ENCODE results near the gene BNIPL.

The BNIPL gene

DNA sequence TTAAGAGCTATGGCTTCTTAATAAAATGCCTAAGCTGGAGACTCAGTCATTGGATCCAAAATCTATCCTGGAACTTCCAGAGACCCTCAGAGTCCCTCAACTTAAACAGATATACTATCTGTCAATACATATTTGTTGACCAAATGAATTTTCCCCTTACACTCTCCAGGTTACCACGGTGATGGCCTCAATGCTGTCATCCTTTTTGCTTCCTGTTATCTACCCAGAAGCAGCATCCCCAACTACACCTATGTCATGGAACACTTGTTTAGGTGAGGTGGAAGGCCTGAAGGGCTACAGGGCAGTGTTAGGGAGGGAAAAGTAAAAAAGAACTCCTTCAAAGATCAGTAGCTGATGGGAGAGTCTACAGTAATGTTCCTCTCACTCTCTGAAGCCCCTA lies 6.8 kb downstream of the BNIPL start:
- H3K14ac ChIP-seq (ENCODE audit: low read length in 2 of 2) = no peak overlapping the region
- H3K9ac ChIP-seq (ENCODE audit: low read length) = no peak overlapping the region
- 100% methylated on average over 1 of the region's 1 CpG for WGBS
- H2AK5ac ChIP-seq (ENCODE audit: low read length, severe bottlenecking) = no peak overlapping the region
- no peak overlapping the region for H2BK5ac ChIP-seq (ENCODE audit: low read depth, low read length, poor library complexity, severe bottlenecking)
- H3K9me3 ChIP-seq (ENCODE audit: control insufficient read depth, low read length) = no peaks in the 10 kb centered on the region
- no peaks in the 10 kb centered on the region for H3K27me3 ChIP-seq (ENCODE audit: control insufficient read depth in 1 of 2, insufficient read depth in 1 of 2, low read length in 2 of 2)
- no peak overlapping the region for H3K23ac ChIP-seq (ENCODE audit: low read length in 2 of 2)
- no peak overlapping the region for H2BK120ac ChIP-seq (ENCODE audit: low read depth, low read length)
- no peak overlapping the region for H2BK15ac ChIP-seq (ENCODE audit: low read depth, poor library complexity, severe bottlenecking)
- H2AFZ ChIP-seq (ENCODE audit: low read depth, low read length) = no peak overlapping the region
- no peaks in the 10 kb centered on the region for H3K79me1 ChIP-seq (replicated peaks; ENCODE audit: low read length, poor library complexity, severe bottlenecking)
- no peak overlapping the region for H3K4me2 ChIP-seq (ENCODE audit: low read length, poor library complexity, severe bottlenecking)
- no peak overlapping the region for H3K27ac ChIP-seq (ENCODE audit: low read length, poor library complexity, severe bottlenecking)
- no peak overlapping the region for H4K91ac ChIP-seq (ENCODE audit: low read length)
- no peak overlapping the region for H3K4ac ChIP-seq (ENCODE audit: low read depth in 1 of 2, low read length in 2 of 2)
- peaks cover 0 to 4% of the 10 kb centered on the region in 2 experiments for H3K36me3 ChIP-seq (ENCODE audit: control insufficient read depth in 1 of 2, insufficient read depth in 2 of 2, low read depth in 1 of 2, low read length in 2 of 2)
- H3K4me3 ChIP-seq (ENCODE audit: insufficient read depth in 1 of 2, low read depth in 1 of 2, low read length in 2 of 2) = no peak overlapping the region
- peaks cover under 1% of the 10 kb centered on the region for H3K4me1 ChIP-seq (ENCODE audit: control insufficient read depth, insufficient read depth, low read depth, low read length)
- no peak overlapping the region for H2BK12ac ChIP-seq (ENCODE audit: low read length in 2 of 2)
- no peak overlapping the region for H3K18ac ChIP-seq (ENCODE audit: low read depth in 1 of 2, low read length in 2 of 2)
- no peak overlapping the region for H4K8ac ChIP-seq (ENCODE audit: low read length)
- no peak for DNase-seq

DNA sequence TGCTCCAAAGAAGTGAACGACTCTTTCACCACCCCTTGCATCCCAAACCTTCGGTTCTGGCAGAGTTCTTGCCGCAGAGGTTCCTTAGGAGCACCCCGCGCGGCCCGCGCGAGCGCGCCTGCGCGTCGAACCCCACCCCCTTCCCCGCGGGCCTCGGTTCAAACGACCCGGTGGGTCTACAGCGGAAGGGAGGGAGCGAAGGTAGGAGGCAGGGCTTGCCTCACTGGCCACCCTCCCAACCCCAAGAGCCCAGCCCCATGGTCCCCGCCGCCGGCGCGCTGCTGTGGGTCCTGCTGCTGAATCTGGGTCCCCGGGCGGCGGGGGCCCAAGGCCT lies 11.2 kb downstream of the BNIPL start, which contains the start of gene C1orf56:
C1orf56 (plus strand) TSS at position 161 of the 334 bp plus-strand sequence; CDS start at position 258, 97 bp downstream.
- Histone ChIP-seq H3K9me3 (ENCODE audit: control insufficient read depth, low read length) (no peaks in the 10 kb centered on the region), H3K36me3 (ENCODE audit: control insufficient read depth in 1 of 2, insufficient read depth in 2 of 2, low read depth in 1 of 2, low read length in 2 of 2) (peaks cover 4 to 28% of the 10 kb centered on the region in 2 experiments), H2BK120ac (ENCODE audit: low read depth, low read length) (peak within 1 kb of the TSS; percentile 12), H4K8ac (ENCODE audit: low read length) (peak within 1 kb of the TSS; percentile 66), H3K27me3 (ENCODE audit: control insufficient read depth in 1 of 2, insufficient read depth in 1 of 2, low read length in 2 of 2) (no peaks in the 10 kb centered on the region), H2BK5ac (ENCODE audit: low read depth, low read length, poor library complexity, severe bottlenecking) (peak within 1 kb of the TSS; percentile 34), H3K9ac (ENCODE audit: low read length) (peak within 1 kb of the TSS; percentile 88), H3K4me1 (ENCODE audit: control insufficient read depth, insufficient read depth, low read depth, low read length) (peaks cover 8% of the 10 kb centered on the region), H3K27ac (ENCODE audit: low read length, poor library complexity, severe bottlenecking) (peak within 1 kb of the TSS; percentile 84), H2AFZ (ENCODE audit: low read depth, low read length) (peak within 1 kb of the TSS; percentile 84), H3K18ac (ENCODE audit: low read depth in 1 of 2, low read length in 2 of 2) (peak within 1 kb of the TSS; percentile 85 to 100), H3K4ac (ENCODE audit: low read depth in 1 of 2, low read length in 2 of 2) (peak within 1 kb of the TSS; percentile 88 to 91), H4K91ac (ENCODE audit: low read length) (peak within 1 kb of the TSS; percentile 84), H3K79me1 (replicated peaks; ENCODE audit: low read length, poor library complexity, severe bottlenecking) (no peaks in the 10 kb centered on the region), H2AK5ac (ENCODE audit: low read length, severe bottlenecking) (no peak within 1 kb of the TSS), H2BK15ac (ENCODE audit: low read depth, poor library complexity, severe bottlenecking) (peak within 1 kb of the TSS; percentile 15), H3K4me3 (ENCODE audit: insufficient read depth in 1 of 2, low read depth in 1 of 2, low read length in 2 of 2) (peak within 1 kb of the TSS; percentile 69 to 83), H3K23ac (ENCODE audit: low read length in 2 of 2) (peak within 1 kb of the TSS in 1 of 2 experiments; percentile 91), H3K14ac (ENCODE audit: low read length in 2 of 2) (peak within 1 kb of the TSS in 1 of 2 experiments; percentile 93), H3K4me2 (ENCODE audit: low read length, poor library complexity, severe bottlenecking) (peak within 1 kb of the TSS; percentile 90), H2BK12ac (ENCODE audit: low read length in 2 of 2) (peak within 1 kb of the TSS in 1 of 2 experiments; percentile 66)
- peak; percentile 75 for DNase-seq
- WGBS = 2% methylated on average over 15 of the region's 29 CpGs

DNA sequence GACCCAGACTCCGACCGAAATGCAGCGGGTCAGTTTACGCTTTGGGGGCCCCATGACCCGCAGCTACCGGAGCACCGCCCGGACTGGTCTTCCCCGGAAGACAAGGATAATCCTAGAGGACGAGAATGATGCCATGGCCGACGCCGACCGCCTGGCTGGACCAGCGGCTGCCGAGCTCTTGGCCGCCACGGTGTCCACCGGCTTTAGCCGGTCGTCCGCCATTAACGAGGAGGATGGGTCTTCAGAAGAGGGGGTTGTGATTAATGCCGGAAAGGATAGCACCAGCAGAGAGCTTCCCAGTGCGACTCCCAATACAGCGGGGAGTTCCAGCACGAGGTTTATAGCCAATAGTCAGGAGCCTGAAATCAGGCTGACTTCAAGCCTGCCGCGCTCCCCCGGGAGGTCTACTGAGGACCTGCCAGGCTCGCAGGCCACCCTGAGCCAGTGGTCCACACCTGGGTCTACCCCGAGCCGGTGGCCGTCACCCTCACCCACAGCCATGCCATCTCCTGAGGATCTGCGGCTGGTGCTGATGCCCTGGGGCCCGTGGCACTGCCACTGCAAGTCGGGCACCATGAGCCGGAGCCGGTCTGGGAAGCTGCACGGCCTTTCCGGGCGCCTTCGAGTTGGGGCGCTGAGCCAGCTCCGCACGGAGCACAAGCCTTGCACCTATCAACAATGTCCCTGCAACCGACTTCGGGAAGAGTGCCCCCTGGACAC lies 11.7 kb downstream of the BNIPL start:
- Histone ChIP-seq H2AFZ (ENCODE audit: low read depth, low read length) (peak overlapping the region; percentile 84), H3K4me2 (ENCODE audit: low read length, poor library complexity, severe bottlenecking) (peak overlapping the region; percentile 90), H3K79me1 (replicated peaks; ENCODE audit: low read length, poor library complexity, severe bottlenecking) (peaks cover 2% of the 10 kb centered on the region), H3K23ac (ENCODE audit: low read length in 2 of 2) (peak overlapping the region in 1 of 2 experiments; percentile 91), H2BK5ac (ENCODE audit: low read depth, low read length, poor library complexity, severe bottlenecking) (peak overlapping the region; percentile 34), H3K14ac (ENCODE audit: low read length in 2 of 2) (peak overlapping the region in 1 of 2 experiments; percentile 93), H2AK5ac (ENCODE audit: low read length, severe bottlenecking) (no peak overlapping the region), H3K4ac (ENCODE audit: low read depth in 1 of 2, low read length in 2 of 2) (peak overlapping the region; percentile 88 to 91), H3K36me3 (ENCODE audit: control insufficient read depth in 1 of 2, insufficient read depth in 2 of 2, low read depth in 1 of 2, low read length in 2 of 2) (peaks cover 9 to 33% of the 10 kb centered on the region in 2 experiments), H3K9ac (ENCODE audit: low read length) (peak overlapping the region; percentile 88), H2BK12ac (ENCODE audit: low read length in 2 of 2) (peak overlapping the region in 1 of 2 experiments; percentile 66), H3K9me3 (ENCODE audit: control insufficient read depth, low read length) (no peaks in the 10 kb centered on the region), H4K8ac (ENCODE audit: low read length) (peak overlapping the region; percentile 66), H3K18ac (ENCODE audit: low read depth in 1 of 2, low read length in 2 of 2) (peak overlapping the region; percentile 85 to 100), H2BK120ac (ENCODE audit: low read depth, low read length) (peak overlapping the region; percentile 12), H2BK15ac (ENCODE audit: low read depth, poor library complexity, severe bottlenecking) (peak overlapping the region; percentile 15), H3K4me3 (ENCODE audit: insufficient read depth in 1 of 2, low read depth in 1 of 2, low read length in 2 of 2) (peak overlapping the region; percentile 69 to 83), H3K27ac (ENCODE audit: low read length, poor library complexity, severe bottlenecking) (peak overlapping the region; percentile 84), H3K27me3 (ENCODE audit: control insufficient read depth in 1 of 2, insufficient read depth in 1 of 2, low read length in 2 of 2) (no peaks in the 10 kb centered on the region), H4K91ac (ENCODE audit: low read length) (peak overlapping the region; percentile 84), H3K4me1 (ENCODE audit: control insufficient read depth, insufficient read depth, low read depth, low read length) (peaks cover 8% of the 10 kb centered on the region)
- DNase-seq = peak; percentile 77
- 3% methylated on average over 48 of the region's 48 CpGs for WGBS

DNA sequence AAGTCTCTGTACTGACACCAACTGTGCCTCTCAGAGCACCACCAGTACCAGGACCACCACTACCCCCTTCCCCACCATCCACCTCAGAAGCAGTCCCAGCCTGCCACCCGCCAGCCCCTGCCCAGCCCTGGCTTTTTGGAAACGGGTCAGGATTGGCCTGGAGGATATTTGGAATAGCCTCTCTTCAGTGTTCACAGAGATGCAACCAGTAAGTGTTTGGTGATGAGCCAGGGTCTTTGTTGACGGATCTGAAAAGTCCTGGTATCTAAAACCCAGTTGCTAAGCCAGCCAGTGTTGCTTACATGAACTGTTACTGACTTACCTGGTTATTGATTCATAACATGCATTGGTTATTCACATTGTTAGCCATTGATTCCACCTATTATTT lies 12.3 kb downstream of the BNIPL start:
- Histone ChIP-seq H3K4ac (ENCODE audit: low read depth in 1 of 2, low read length in 2 of 2) (no peak overlapping the region), H4K91ac (ENCODE audit: low read length) (no peak overlapping the region), H2AK5ac (ENCODE audit: low read length, severe bottlenecking) (no peak overlapping the region), H3K23ac (ENCODE audit: low read length in 2 of 2) (no peak overlapping the region), H3K36me3 (ENCODE audit: control insufficient read depth in 1 of 2, insufficient read depth in 2 of 2, low read depth in 1 of 2, low read length in 2 of 2) (peaks cover 15 to 39% of the 10 kb centered on the region in 2 experiments), H3K9me3 (ENCODE audit: control insufficient read depth, low read length) (no peaks in the 10 kb centered on the region), H2BK15ac (ENCODE audit: low read depth, poor library complexity, severe bottlenecking) (no peak overlapping the region), H2BK120ac (ENCODE audit: low read depth, low read length) (no peak overlapping the region), H4K8ac (ENCODE audit: low read length) (peak overlapping the region; percentile 8), H3K18ac (ENCODE audit: low read depth in 1 of 2, low read length in 2 of 2) (peak overlapping the region in 1 of 2 experiments; percentile 22), H2BK12ac (ENCODE audit: low read length in 2 of 2) (no peak overlapping the region), H3K4me1 (ENCODE audit: control insufficient read depth, insufficient read depth, low read depth, low read length) (peaks cover 8% of the 10 kb centered on the region), H3K4me3 (ENCODE audit: insufficient read depth in 1 of 2, low read depth in 1 of 2, low read length in 2 of 2) (peak overlapping the region; percentile 69 to 83), H2BK5ac (ENCODE audit: low read depth, low read length, poor library complexity, severe bottlenecking) (no peak overlapping the region), H2AFZ (ENCODE audit: low read depth, low read length) (no peak overlapping the region), H3K14ac (ENCODE audit: low read length in 2 of 2) (no peak overlapping the region), H3K27ac (ENCODE audit: low read length, poor library complexity, severe bottlenecking) (no peak overlapping the region), H3K4me2 (ENCODE audit: low read length, poor library complexity, severe bottlenecking) (peak overlapping the region; percentile 90), H3K27me3 (ENCODE audit: control insufficient read depth in 1 of 2, insufficient read depth in 1 of 2, low read length in 2 of 2) (no peaks in the 10 kb centered on the region), H3K79me1 (replicated peaks; ENCODE audit: low read length, poor library complexity, severe bottlenecking) (peaks cover 2% of the 10 kb centered on the region), H3K9ac (ENCODE audit: low read length) (peak overlapping the region; percentile 88)
- 67% methylated on average over 3 of the region's 3 CpGs for WGBS
- DNase-seq = no peak

All from mesenchymal stem cell (in vitro differentiated cells and primary cell).